Loucy (cell line): Measurements from ENCODE around the gene KCTD6.

Experiments
- H2AFZ ChIP-seq: fragments of 200-600 bp; sonication (generic); 2 replicates; pipeline ENCODE4 v1.6.0; 2016; ENCODE audit warnings: antibody characterized with exemption, mild to moderate bottlenecking, low read length, moderate library complexity
- H3F3A ChIP-seq: fragments of 200-600 bp; 2 replicates; pipeline ENCODE4 v1.6.0; 2016; ENCODE audit warnings: antibody characterized with exemption, low read depth, mild to moderate bottlenecking
- H3K27me3 ChIP-seq: fragments of 200-600 bp; sonication (generic); 2 replicates; pipeline ENCODE4 v1.6.1; 2014; ENCODE audit warnings: low read length, mild to moderate bottlenecking; ENCODE audit not compliant: insufficient read depth, poor library complexity, severe bottlenecking
- H3K36me3 ChIP-seq: fragments of 200-600 bp; sonication (generic); 2 replicates; pipeline ENCODE4 v1.6.1; 2016; ENCODE audit warnings: low read length; ENCODE audit not compliant: insufficient read depth
- H3K4me1 ChIP-seq: fragments of 200-600 bp; sonication (generic); 2 replicates; pipeline ENCODE4 v1.5.1; 2014; ENCODE audit warnings: low read length, mild to moderate bottlenecking; ENCODE audit not compliant: insufficient read depth, poor library complexity, severe bottlenecking
- H3K4me2 ChIP-seq: fragments of 200-600 bp; sonication (generic); 2 replicates; pipeline ENCODE4 v1.6.0; 2014; ENCODE audit warnings: antibody characterized with exemption, low read length, low read depth, mild to moderate bottlenecking; ENCODE audit not compliant: poor library complexity, severe bottlenecking
- H3K4me3 ChIP-seq: fragments of 200-600 bp; sonication (generic); 2 replicates; pipeline ENCODE4 v1.5.1; 2014; ENCODE audit warnings: low read length, mild to moderate bottlenecking, mixed read lengths; ENCODE audit not compliant: poor library complexity, severe bottlenecking
- H3K79me2 ChIP-seq: fragments of 200-600 bp; sonication (generic); 2 replicates; pipeline ENCODE4 v1.6.1; 2014; ENCODE audit warnings: low read length; ENCODE audit not compliant: insufficient read depth
- H3K9ac ChIP-seq: fragments of 200-600 bp; sonication (generic); 2 replicates; pipeline ENCODE4 v1.6.0; 2014; ENCODE audit warnings: mild to moderate bottlenecking, low read depth, low read length, moderate library complexity; ENCODE audit not compliant: poor library complexity, severe bottlenecking
- H3K9me2 ChIP-seq: fragments of 200-600 bp; sonication (generic); replicated peaks from 2 replicates; pipeline ENCODE4 v1.6.1; 2016; ENCODE audit warnings: low read depth, low read length, mixed read lengths
- H3K9me3 ChIP-seq: fragments of 200-600 bp; sonication (generic); 2 replicates; pipeline ENCODE4 v1.6.1; 2014; ENCODE audit warnings: mild to moderate bottlenecking, antibody characterized with exemption, low read length, low read depth; ENCODE audit not compliant: insufficient read depth
- H4K20me1 ChIP-seq: fragments of 200-600 bp; sonication (generic); 2 replicates; pipeline ENCODE4 v1.6.0; 2014; ENCODE audit warnings: antibody characterized with exemption, low read length, mild to moderate bottlenecking; ENCODE audit not compliant: insufficient read depth, poor library complexity, severe bottlenecking
- CTCF ChIP-seq: fragments of 200-600 bp; sonication (generic); conservative IDR thresholded peaks from 2 replicates; pipeline ENCODE4 v1.5.1; 2014; ENCODE audit warnings: mild to moderate bottlenecking, antibody characterized with exemption, low read length
- EZH2phosphoT487 ChIP-seq: fragments of 200-600 bp; IDR thresholded peaks from 2 replicates; pipeline ENCODE4 v1.6.1; 2018; ENCODE audit warnings: antibody characterized with exemption, mild to moderate bottlenecking, moderate library complexity, borderline replicate concordance

Gene KCTD6

GRCh38 chr3:58537412-58538301 is 45.8 kb downstream of the KCTD6 start:
- Histone ChIP-seq H3K9me2 (no peaks in the 10 kb centered on the region), H3K4me3 (peak overlapping the region; percentile 62), H3F3A (no peaks in the 10 kb centered on the region), H3K9ac (peak overlapping the region; percentile 71), H2AFZ (peak overlapping the region; percentile 48), H3K4me2 (peak overlapping the region; percentile 72), H4K20me1 (no peaks in the 10 kb centered on the region), H3K9me3 (no peaks in the 10 kb centered on the region), H3K36me3 (no peaks in the 10 kb centered on the region), H3K4me1 (peaks cover 61% of the 10 kb centered on the region), H3K27me3 (no peaks in the 10 kb centered on the region), H3K79me2 (no peaks in the 10 kb centered on the region)
- no peak for TF ChIP-seq EZH2phosphoT487
- no peak for TF ChIP-seq CTCF

DNA sequence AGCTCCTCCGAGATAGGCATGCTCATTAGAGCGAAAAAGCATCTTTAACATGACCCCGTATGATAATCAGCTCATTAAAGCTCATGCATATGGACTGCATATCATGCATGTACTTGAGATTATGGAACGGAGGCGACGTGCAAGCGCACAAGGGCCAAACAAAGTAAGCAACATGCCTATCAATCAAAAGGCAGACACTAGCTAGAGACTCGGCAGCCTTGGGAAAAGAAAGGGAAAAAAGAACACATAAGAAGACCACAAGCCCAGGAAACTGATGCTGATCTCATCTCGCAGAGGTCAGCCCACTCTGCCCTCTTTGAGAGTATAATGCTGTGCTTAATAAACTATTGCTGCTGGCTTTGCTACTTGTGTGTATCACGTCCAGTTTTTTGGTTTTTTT is 47.7 kb downstream of the KCTD6 start:
- Histone ChIP-seq H3K9ac (no peak overlapping the region), H3K9me3 (no peaks in the 10 kb centered on the region), H3K4me2 (peak overlapping the region; percentile 21), H3K27me3 (no peaks in the 10 kb centered on the region), H3K4me3 (no peak overlapping the region), H4K20me1 (no peaks in the 10 kb centered on the region), H3K36me3 (no peaks in the 10 kb centered on the region), H3K4me1 (peaks cover 62% of the 10 kb centered on the region), H3K9me2 (no peaks in the 10 kb centered on the region), H3F3A (no peaks in the 10 kb centered on the region), H2AFZ (no peak overlapping the region), H3K79me2 (no peaks in the 10 kb centered on the region)
- TF ChIP-seq EZH2phosphoT487 = no peak
- TF ChIP-seq CTCF = no peak

- no peak overlapping the region for H3K4me3 ChIP-seq
- H3K4me1 ChIP-seq = peaks cover 55% of the 10 kb centered on the region
- H2AFZ ChIP-seq = no peak overlapping the region
- H3K9me2 ChIP-seq = no peaks in the 10 kb centered on the region
- H3K4me2 ChIP-seq = no peak overlapping the region
- no peaks in the 10 kb centered on the region for H4K20me1 ChIP-seq
- no peaks in the 10 kb centered on the region for H3F3A ChIP-seq
- no peaks in the 10 kb centered on the region for H3K36me3 ChIP-seq
- H3K9ac ChIP-seq = no peak overlapping the region
- H3K9me3 ChIP-seq = no peaks in the 10 kb centered on the region
- H3K27me3 ChIP-seq = no peaks in the 10 kb centered on the region
- TF ChIP-seq CTCF (no peak), EZH2phosphoT487 (no peak)
- no peaks in the 10 kb centered on the region for H3K79me2 ChIP-seq
Observed at GRCh38 chr3:58540176-58540858, 48.4 kb downstream of the KCTD6 start.
